Stomach smooth muscle (tissue), 2 donors: ENCODE measurements around the gene PDK3.
A peak's percentile ranks its signal among the peaks of the same experiment; 100 is the strongest.

Experiments used
- H3K27ac ChIP-seq: one replicate; pipeline ENCODE4 v1.7.0; 2013; ENCODE audit warnings: mild to moderate bottlenecking, low read length, inconsistent platforms
- H3K27me3 ChIP-seq, 2 donors: one replicate each; pipeline ENCODE4 v1.7.0; 2013; ENCODE audit warnings: low read length in 2 of 2; ENCODE audit not compliant: insufficient read depth in 2 of 2, control insufficient read depth in 1 of 2
- H3K36me3 ChIP-seq, 2 donors: one replicate each; pipeline ENCODE4 v1.7.0; 2013; ENCODE audit warnings: low read length in 2 of 2; ENCODE audit not compliant: control insufficient read depth in 2 of 2, insufficient read depth in 2 of 2
- H3K4me1 ChIP-seq: one replicate; pipeline ENCODE4 v1.7.0; 2013; ENCODE audit warnings: low read length; ENCODE audit not compliant: control insufficient read depth, insufficient read depth
- H3K4me3 ChIP-seq, 2 donors: one replicate each; pipeline ENCODE4 v1.7.0; 2013; ENCODE audit warnings: low read length in 2 of 2
- H3K9ac ChIP-seq, 2 donors: one replicate each; pipeline ENCODE4 v1.7.0; 2013; ENCODE audit warnings: low read length in 2 of 2, mild to moderate bottlenecking in 1 of 2
- H3K9me3 ChIP-seq, 2 donors: one replicate each; pipeline ENCODE4 v1.7.0; 2013; ENCODE audit warnings: low read length in 2 of 2; ENCODE audit not compliant: control insufficient read depth in 2 of 2
- donor health status: healthy.
- donor health status: Pancreatic carcinoma.

PDK3 gene

DNA sequence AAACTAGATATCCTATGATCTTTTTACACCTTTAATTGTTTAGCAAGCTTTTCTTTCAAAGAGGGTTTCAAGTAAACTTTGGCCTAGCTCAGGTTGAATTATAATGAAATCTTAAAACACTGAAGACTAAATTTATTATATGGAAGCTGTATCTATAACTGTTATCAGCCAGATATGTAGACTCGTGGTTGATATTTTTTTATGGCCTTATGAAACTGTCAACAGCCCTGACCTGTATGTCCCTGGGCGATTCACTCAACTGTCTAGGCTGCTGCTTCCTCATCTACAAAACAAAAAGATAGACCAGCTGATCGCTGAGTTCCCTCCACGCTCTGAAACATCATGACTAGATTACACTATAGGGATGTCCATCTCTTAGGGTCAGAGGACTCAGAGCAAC lies 21.2 kb upstream of the PDK3 start:
- Histone ChIP-seq H3K27ac (no peak overlapping the region), H3K4me1 (no peaks in the 10 kb centered on the region), H3K36me3 (no peaks in the 10 kb centered on the region), H3K9ac (no peak overlapping the region), H3K27me3 (peaks cover 0 to 2% of the 10 kb centered on the region in 2 donors), H3K9me3 (no peaks in the 10 kb centered on the region), H3K4me3 (no peak overlapping the region)

DNA sequence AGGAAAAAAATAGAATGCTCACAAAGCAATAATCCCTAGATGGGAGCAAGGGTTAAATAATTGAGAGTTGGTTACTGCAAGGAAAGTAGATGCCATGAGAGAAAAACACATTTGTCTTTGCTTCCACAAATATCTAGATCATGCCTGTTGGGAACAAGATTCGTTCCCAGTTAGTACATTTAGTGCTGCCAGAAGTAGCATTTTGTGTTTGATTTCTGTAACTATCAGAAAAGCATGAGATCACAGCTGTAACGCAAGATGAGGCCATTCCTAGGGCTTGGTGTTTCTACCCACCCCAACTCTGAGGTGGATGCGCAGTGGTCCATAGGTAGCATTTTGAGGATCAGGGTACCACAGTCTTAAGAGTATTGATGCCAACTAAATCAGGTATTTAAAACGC lies 20.4 kb upstream of the PDK3 start:
- Histone ChIP-seq H3K27me3 (peaks cover 0 to 2% of the 10 kb centered on the region in 2 donors), H3K9ac (no peak overlapping the region), H3K27ac (no peak overlapping the region), H3K4me1 (no peaks in the 10 kb centered on the region), H3K9me3 (no peaks in the 10 kb centered on the region), H3K36me3 (no peaks in the 10 kb centered on the region), H3K4me3 (no peak overlapping the region)

DNA sequence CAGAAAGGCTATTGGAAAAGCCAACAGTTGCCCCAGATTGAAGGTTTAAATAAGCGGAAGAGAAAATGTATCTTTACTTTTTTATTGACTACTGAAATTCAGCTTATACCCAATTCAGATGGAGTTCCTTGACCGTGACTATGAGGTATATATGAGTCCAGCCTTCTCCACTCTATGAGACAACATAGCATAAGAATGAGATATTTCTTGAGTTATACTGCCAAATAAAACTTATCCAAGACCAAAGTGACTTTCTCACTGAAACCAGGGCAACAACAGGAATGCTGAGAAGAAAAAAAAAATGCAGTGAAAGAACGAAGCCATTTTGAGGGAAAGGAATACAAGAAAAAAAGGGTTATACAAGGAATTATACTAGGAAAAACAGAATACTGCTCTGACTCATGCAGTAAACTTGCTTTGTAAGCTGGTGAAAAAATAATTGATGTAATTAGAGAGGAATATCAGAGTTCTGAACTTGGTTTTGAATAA lies 16.3 kb upstream of the PDK3 start:
- no peak overlapping the region for H3K27ac ChIP-seq

DNA sequence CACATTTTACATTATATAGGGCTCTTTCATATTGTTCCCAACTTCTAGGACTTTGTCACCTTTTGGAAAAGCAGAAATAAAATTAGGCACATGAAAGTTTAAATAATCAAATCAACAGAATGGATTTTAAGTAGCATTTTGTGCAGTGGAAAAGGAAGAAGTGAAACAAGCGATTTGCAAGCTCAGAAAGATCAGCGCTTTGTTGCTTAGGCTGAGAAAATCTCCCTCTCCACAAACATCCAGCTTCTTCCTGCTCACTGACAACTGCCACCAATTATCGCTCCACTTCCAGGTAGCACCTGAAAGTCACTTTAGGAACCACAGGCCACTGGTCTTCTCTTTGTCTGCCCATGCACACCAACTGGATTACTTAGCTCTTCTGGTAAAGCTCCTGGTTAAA lies 2.0 kb upstream of the PDK3 start:
- Histone ChIP-seq H3K36me3 (no peaks in the 10 kb centered on the region), H3K9ac (no peak overlapping the region), H3K27me3 (peaks cover 0 to 3% of the 10 kb centered on the region in 2 donors), H3K9me3 (no peaks in the 10 kb centered on the region), H3K4me3 (no peak overlapping the region), H3K4me1 (peaks cover 6% of the 10 kb centered on the region), H3K27ac (no peak overlapping the region)

More for the DNA sequence above, 16.3 kb upstream of the PDK3 start:
- no peak overlapping the region for H3K9ac ChIP-seq
- no peaks in the 10 kb centered on the region for H3K9me3 ChIP-seq
- peaks cover 0 to 3% of the 10 kb centered on the region in 2 donors for H3K27me3 ChIP-seq
- H3K36me3 ChIP-seq, result no peaks in the 10 kb centered on the region
- no peak overlapping the region for H3K4me3 ChIP-seq
- no peaks in the 10 kb centered on the region for H3K4me1 ChIP-seq

DNA sequence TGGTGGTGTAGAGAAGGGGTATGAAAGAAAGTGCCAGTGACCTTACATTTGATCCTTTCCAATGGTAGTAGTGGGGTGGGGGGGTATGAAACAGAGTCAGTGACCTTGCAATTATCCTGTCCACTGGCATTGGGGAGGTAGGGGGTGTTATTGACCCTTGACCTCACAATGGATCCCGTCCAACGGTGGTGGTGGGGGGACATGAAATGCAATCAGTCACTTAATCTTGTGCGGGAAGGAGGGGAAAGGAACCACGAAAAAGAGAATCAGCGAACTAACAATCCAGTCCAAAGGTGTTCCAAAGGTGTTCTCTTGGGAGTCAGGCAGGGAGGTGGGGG lies 619 bp upstream of the PDK3 start:
- Histone ChIP-seq H3K27me3 (peaks cover 0 to 3% of the 10 kb centered on the region in 2 donors), H3K36me3 (no peaks in the 10 kb centered on the region), H3K4me3 (peak overlapping the region; percentile 68 to 78), H3K9ac (peak overlapping the region; percentile 69), H3K27ac (peak overlapping the region; percentile 60), H3K4me1 (peaks cover 9% of the 10 kb centered on the region), H3K9me3 (no peaks in the 10 kb centered on the region)

DNA sequence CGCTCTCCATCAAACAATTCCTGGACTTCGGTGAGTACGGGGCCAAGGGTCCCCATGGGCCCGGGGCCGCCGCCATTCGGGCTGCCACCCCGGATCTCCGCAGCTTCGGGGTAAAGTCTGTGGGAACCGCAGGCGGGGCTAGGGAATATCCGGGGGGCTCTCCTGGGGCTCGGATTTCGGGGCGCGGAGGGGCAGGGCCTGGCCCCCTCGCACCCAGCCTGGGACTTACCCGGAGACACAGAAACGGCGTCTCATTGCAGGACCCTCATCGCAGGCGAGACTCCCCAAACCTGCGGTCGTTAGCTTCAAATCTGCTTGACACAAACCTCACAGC lies 413 bp downstream of the PDK3 start:
- H3K9ac ChIP-seq, result peak overlapping the region; percentile 64 to 69
- H3K4me1 ChIP-seq, result peaks cover 9% of the 10 kb centered on the region
- H3K27ac ChIP-seq, result peak overlapping the region; percentile 11
- peak overlapping the region; percentile 62 to 78 for H3K4me3 ChIP-seq
- H3K27me3 ChIP-seq, result peaks cover 0 to 3% of the 10 kb centered on the region in 2 donors
- H3K9me3 ChIP-seq, result no peaks in the 10 kb centered on the region
- no peaks in the 10 kb centered on the region for H3K36me3 ChIP-seq

DNA sequence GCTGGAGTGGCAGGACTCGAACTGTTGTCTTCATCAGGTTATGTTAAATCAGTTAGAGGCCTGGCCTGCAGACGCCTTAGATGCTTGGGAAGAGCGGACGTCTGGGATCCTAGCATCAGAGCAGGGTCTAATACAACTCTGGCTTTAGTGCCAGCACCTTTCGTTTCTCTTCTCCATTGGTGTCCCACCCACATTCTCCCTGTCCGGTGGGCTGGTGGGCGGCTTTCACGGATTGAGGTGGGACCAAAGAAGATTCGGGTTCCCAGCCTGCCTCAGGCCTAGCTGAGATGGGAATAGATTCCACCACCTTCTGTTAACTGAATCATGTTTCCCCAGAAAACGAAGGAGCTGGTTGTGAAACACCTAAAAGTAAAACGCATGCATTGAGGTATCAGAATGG lies 939 bp downstream of the PDK3 start:
- Histone ChIP-seq H3K9ac (peak overlapping the region; percentile 62 to 69), H3K36me3 (no peaks in the 10 kb centered on the region), H3K4me1 (peaks cover 9% of the 10 kb centered on the region), H3K4me3 (peak overlapping the region; percentile 62 to 78), H3K9me3 (no peaks in the 10 kb centered on the region), H3K27ac (no peak overlapping the region), H3K27me3 (peaks cover 0 to 3% of the 10 kb centered on the region in 2 donors)

DNA sequence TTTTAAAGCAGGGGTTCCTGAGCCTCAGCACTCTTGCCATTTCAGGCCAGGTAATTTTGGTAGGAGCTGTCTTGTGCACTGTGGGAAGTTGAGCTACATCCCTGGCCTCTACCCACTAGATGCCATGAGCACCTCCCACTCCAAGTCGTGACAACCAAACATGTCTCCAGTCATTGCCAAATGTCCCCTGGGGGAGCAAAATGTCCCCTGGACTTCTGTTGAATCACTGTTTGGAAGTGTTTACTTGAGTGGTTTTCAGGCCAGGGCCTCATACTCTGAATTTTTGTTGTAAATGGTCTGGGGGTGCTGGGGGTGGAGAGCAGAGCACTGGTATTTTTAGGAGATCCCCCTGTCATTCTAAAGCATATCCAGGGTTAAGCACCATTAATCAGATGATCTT lies 3.2 kb downstream of the PDK3 start:
- Histone ChIP-seq H3K27me3 (peaks cover 0 to 3% of the 10 kb centered on the region in 2 donors), H3K4me1 (peaks cover 9% of the 10 kb centered on the region), H3K36me3 (no peaks in the 10 kb centered on the region), H3K4me3 (no peak overlapping the region), H3K9ac (no peak overlapping the region), H3K9me3 (no peaks in the 10 kb centered on the region), H3K27ac (no peak overlapping the region)

DNA sequence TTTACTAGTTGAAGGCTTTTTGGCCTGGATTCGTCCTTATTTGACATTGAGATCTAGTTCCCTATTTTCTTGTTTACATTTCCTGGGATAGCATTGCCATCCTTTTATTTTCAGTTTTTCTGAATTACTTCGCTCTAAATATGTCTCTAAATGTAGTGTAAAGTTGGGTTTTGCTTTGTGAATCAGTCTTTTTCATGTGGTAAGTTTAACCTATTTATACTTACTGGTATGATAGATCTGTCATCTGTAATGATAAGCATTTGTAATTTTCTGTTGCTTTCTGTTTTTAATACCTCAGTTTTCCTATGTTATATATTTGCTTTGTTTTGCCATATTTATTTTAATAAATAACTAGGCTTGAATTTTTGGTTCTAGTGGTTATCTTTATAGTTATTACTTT lies 6.7 kb downstream of the PDK3 start:
- Histone ChIP-seq H3K27me3 (no peaks in the 10 kb centered on the region), H3K9ac (no peak overlapping the region), H3K27ac (no peak overlapping the region), H3K36me3 (no peaks in the 10 kb centered on the region), H3K4me1 (peaks cover 3% of the 10 kb centered on the region), H3K4me3 (no peak overlapping the region), H3K9me3 (no peaks in the 10 kb centered on the region)

DNA sequence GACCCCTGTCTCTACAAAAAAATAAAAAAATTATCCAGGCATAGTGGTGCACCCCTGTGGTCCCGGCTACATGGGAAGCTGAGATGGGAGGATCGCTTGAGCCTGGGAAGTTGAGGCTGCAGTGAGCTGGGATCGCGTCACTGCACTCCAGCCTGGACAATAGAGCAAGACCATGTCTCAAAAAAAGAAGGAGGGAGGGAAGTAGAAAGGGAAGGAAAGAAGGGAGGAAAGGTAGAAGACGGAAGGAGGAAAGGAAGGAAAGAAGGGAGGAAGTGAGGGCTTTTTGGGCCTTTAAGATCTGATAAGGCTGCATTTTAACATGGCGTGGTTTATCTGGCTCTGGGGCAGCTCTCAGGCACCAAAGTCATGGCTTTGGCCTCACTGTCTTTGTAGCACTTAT lies 10.4 kb downstream of the PDK3 start:
- H3K4me1 ChIP-seq, result peaks cover 3% of the 10 kb centered on the region
- H3K4me3 ChIP-seq, result no peak overlapping the region
- no peaks in the 10 kb centered on the region for H3K36me3 ChIP-seq
- H3K27me3 ChIP-seq, result peaks cover 0 to 2% of the 10 kb centered on the region in 2 donors
- H3K9me3 ChIP-seq, result no peaks in the 10 kb centered on the region
- no peak overlapping the region for H3K9ac ChIP-seq
- no peak overlapping the region for H3K27ac ChIP-seq

DNA sequence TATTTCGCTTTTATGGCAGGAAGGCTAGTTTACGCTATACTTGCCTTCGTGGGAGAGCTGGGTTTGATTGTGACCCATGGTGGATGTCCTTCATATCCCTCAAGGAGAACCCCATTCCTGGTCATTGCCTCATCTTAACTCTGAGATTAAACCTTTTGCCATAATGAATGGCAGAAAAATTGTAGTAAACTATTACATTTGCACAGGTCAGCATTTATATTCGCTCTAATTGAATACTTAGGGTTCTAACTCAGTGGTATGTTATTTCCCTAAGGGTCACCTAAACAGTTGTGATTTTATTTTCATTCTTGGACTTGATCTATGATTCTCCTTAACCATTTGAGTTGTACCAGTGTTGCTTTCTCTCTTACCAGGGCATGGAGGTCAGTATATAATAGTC lies 13.4 kb downstream of the PDK3 start:
- H3K9me3 ChIP-seq, result no peaks in the 10 kb centered on the region
- peaks cover 0 to 2% of the 10 kb centered on the region in 2 donors for H3K27me3 ChIP-seq
- no peaks in the 10 kb centered on the region for H3K36me3 ChIP-seq
- H3K9ac ChIP-seq, result no peak overlapping the region
- peaks cover 3% of the 10 kb centered on the region for H3K4me1 ChIP-seq
- H3K4me3 ChIP-seq, result no peak overlapping the region
- H3K27ac ChIP-seq, result no peak overlapping the region
